HepG2 (cell line): ENCODE results near the gene DDX10. TPM values are rescaled to one million over a fixed set of nuclear protein-coding genes. Genes with fewer than 3 reads are reported as not detected.
A peak's percentile ranks its signal among the peaks of the same experiment; 100 is the strongest.

Source experiments
- ATAC-seq: fragments of 200-7000 bp; cut with Tn5 transposase; 3 replicates; pipeline ENCODE4 v1.9.1; 2020; ENCODE audit warnings: mild to moderate bottlenecking, moderate library complexity
- BruUV-seq: library from RNA; stranded (reverse); fragments of 400-500 nt; replicated peaks from 2 replicates; lab custom pipeline; 2021; lab: Mats Ljungman, UMichigan
- CTCF ChIA-PET: fragments of 300-600 bp; formaldehyde crosslinking; extraction: SDS; loops from one replicate; lab custom pipeline; 2021; ENCODE audit warnings: low total read pairs, inconsistent platforms, low intra/inter-chr PET ratio; lab: Yijun Ruan, JAX
- POLR2A ChIA-PET: fragments of 350-600 bp; sonication (Branson Sonifier 250); formaldehyde crosslinking; loops from one replicate; lab custom pipeline; 2020; ENCODE audit warnings: antibody characterized with exemption, inconsistent platforms; lab: Yijun Ruan, JAX
- DNase-seq: peaks from one replicate; pipeline ENCODE4 v3.0.0-alpha.2; 2015; ENCODE audit warnings: low spot score
- FAIRE-seq: peaks from 3 replicates; lab custom pipeline; 2011; peaks lifted over from hg19 to GRCh38; lab: Jason Lieb, UNC
- H2AFZ ChIP-seq: one replicate; pipeline ENCODE4 v1.6.1; 2011; ENCODE audit warnings: low read length, inconsistent platforms
- H3K27ac ChIP-seq: fragments of 300-600 bp; 3 replicates; pipeline ENCODE4 v1.8.0; 2011; ENCODE audit warnings: mixed run types, mild to moderate bottlenecking, mixed read lengths, low read length, inconsistent platforms; ENCODE audit not compliant: insufficient read depth; ENCODE audit errors: extremely low read length
- H3K27me3 ChIP-seq, 2 experiments: fragments of 200-600 bp in 1 of 2; 2 replicates in 1 of 2; 3 replicates in 1 of 2; pipeline versions ENCODE4 v1.6.0 to v1.8.0; 2011; ENCODE audit warnings: low read length in 2 of 2, mild to moderate bottlenecking in 2 of 2, moderate library complexity in 2 of 2, inconsistent platforms in 1 of 2; ENCODE audit not compliant: insufficient read depth in 2 of 2, control insufficient read depth in 1 of 2
- H3K36me3 ChIP-seq, 2 experiments: fragments of 200-600 bp in 1 of 2; replicated peaks in 1 of 2; 2 replicates in 1 of 2; 3 replicates in 1 of 2; pipeline versions ENCODE4 v1.5.1 to v1.8.0; 2011; ENCODE audit warnings: low read length in 2 of 2, inconsistent platforms in 1 of 2; ENCODE audit not compliant: insufficient read depth in 2 of 2, control insufficient read depth in 1 of 2
- H3K4me1 ChIP-seq: 2 replicates; pipeline ENCODE4 v1.5.1; 2012; ENCODE audit warnings: low read length, inconsistent platforms; ENCODE audit not compliant: insufficient read depth
- H3K4me2 ChIP-seq: 2 replicates; pipeline ENCODE4 v1.6.0; 2011; ENCODE audit warnings: low read depth, low read length, inconsistent platforms
- H3K4me3 ChIP-seq, 3 experiments: fragments of 200-600 bp in 1 of 3; sonication (generic), shearing (Covaris generic) in 1 of 3; replicated peaks in 1 of 3; 2 replicates each; pipeline ENCODE4 v1.5.1; 2011 to 2016; ENCODE audit warnings: low read length in 3 of 3, inconsistent platforms in 2 of 3, low read depth in 2 of 3, mild to moderate bottlenecking in 2 of 3, control low read depth in 1 of 3, mixed read lengths in 1 of 3; ENCODE audit not compliant: insufficient read depth in 1 of 3
- H3K79me2 ChIP-seq: one replicate; pipeline ENCODE4 v1.6.1; 2011; ENCODE audit warnings: low read length, inconsistent platforms; ENCODE audit not compliant: insufficient read depth
- H3K9ac ChIP-seq: 2 replicates; pipeline ENCODE4 v1.6.0; 2011; ENCODE audit warnings: mild to moderate bottlenecking, low read depth, low read length, inconsistent platforms; ENCODE audit not compliant: insufficient read depth
- H3K9me3 ChIP-seq: 2 replicates; pipeline ENCODE4 v1.5.1; 2012; ENCODE audit warnings: mild to moderate bottlenecking, low read length
- H4K20me1 ChIP-seq: 2 replicates; pipeline ENCODE4 v1.6.0; 2011; ENCODE audit warnings: inconsistent platforms, mild to moderate bottlenecking, low read length, moderate library complexity; ENCODE audit not compliant: insufficient read depth
- BHLHE40 ChIP-seq: IDR thresholded peaks from 2 replicates; pipeline ENCODE4 v1.6.1; 2011; ENCODE audit warnings: low read length, improper control_type of control experiment
- CEBPB ChIP-seq: IDR thresholded peaks from 2 replicates; pipeline ENCODE4 v1.6.1; 2011; ENCODE audit warnings: low read depth, low read length, improper control_type of control experiment, borderline replicate concordance
- SIX1 ChIP-seq: sonication (generic); formaldehyde crosslinking; IDR thresholded peaks from 2 replicates; pipeline ENCODE4 v1.4.0; 2020; ENCODE audit warnings: missing genetic modification reagents, borderline replicate concordance
- SMYD3 ChIP-seq: sonication (generic); formaldehyde crosslinking; IDR thresholded peaks from 2 replicates; pipeline ENCODE4 v1.8.1; 2023; ENCODE audit warnings: mild to moderate bottlenecking, missing genetic modification reagents
- ZNF3 ChIP-seq: IDR thresholded peaks from 2 replicates; pipeline ENCODE4 v1.7.0; 2017; ENCODE audit warnings: inconsistent platforms
- ZNF562 ChIP-seq: sonication (generic); formaldehyde crosslinking; IDR thresholded peaks from 2 replicates; pipeline ENCODE4 v1.8.0; 2022; ENCODE audit warnings: missing genetic modification reagents, borderline replicate concordance
- ZNF749 ChIP-seq: sonication (generic); formaldehyde crosslinking; IDR thresholded peaks from 2 replicates; pipeline ENCODE4 v1.8.0; 2022; ENCODE audit warnings: mild to moderate bottlenecking, missing genetic modification reagents, moderate library complexity, borderline replicate concordance
- WGBS: methylation state at CpG from one replicate; pipeline ENCODE4 v1.1.6; 2017; ENCODE audit warnings: low lambda C conversion rate; 5-methylcytosine and 5-hydroxymethylcytosine counted together
- in situ Hi-C: cut with HindIII; loops from 2 replicates; pipeline ENCODE4 v1.10.0; 2017; ENCODE audit warnings: low pct_unique_long_range_greater_than_20kb; ENCODE audit not compliant: extremely low pct_ligation_motif_present
- intact Hi-C: fragments of 100-400 bp; cut with micrococcal nuclease; formaldehyde crosslinking; loops from one replicate; pipeline ENCODE4 v1.10.0; 2022; ENCODE audit not compliant: unreplicated experiment
- polyA plus RNA-seq, 8 experiments: library from polyadenylated mRNA; depleted of rRNA in 3 of 8; stranded (reverse) in 7 of 8; unstranded in 1 of 8; fragments of >200 nt; fragmentation: Illumina TruSeq in 4 of 8; extraction: Trizol in 4 of 8; gene quantifications; 2 replicates each; pipeline versions ENCODE4 v1.2.1 to v1.2.3, GENCODE V29; 2011 to 2016; ENCODE audit warnings: low read depth in 4 of 8, missing spikeins in 1 of 8, mixed read lengths in 1 of 8; ENCODE audit not compliant: insufficient read depth in 1 of 8
- total RNA-seq, 5 experiments: library from RNA; depleted of rRNA; stranded (reverse); fragments of >200 nt; fragmentation: Illumina TruSeq; extraction: Trizol; gene quantifications; 2 replicates each; pipeline ENCODE4 v1.2.3, GENCODE V29; 2016; ENCODE audit warnings: low read depth in 1 of 5
- TF ChIP-seq, protein P1 (sequence below): sonication (generic); formaldehyde crosslinking; IDR thresholded peaks from 2 replicates; pipeline ENCODE4 v1.8.1; 2022; ENCODE audit warnings: low read depth, mild to moderate bottlenecking, missing genetic modification reagents
- TF ChIP-seq, protein P2 (sequence below): IDR thresholded peaks from 2 replicates; pipeline ENCODE4 v1.6.1; 2016; ENCODE audit warnings: missing compliant biosample characterization, missing genetic modification reagents, borderline replicate concordance
- TF ChIP-seq, protein P3 (sequence below): sonication (generic); formaldehyde crosslinking; IDR thresholded peaks from 2 replicates; pipeline ENCODE4 v1.4.0; 2020; ENCODE audit warnings: missing genetic modification reagents
- TF ChIP-seq, protein P4 (sequence below): sonication (generic); formaldehyde crosslinking; IDR thresholded peaks from 2 replicates; pipeline ENCODE4 v1.5.1; 2020; ENCODE audit warnings: missing genetic modification reagents, mild to moderate bottlenecking, borderline replicate concordance

Gene DDX10
- total and polyA plus RNA-seq, 2 of the 13 experiments (the other 11 are each of a cell fraction or from before 2014, with no cell fraction given) = 17.0 to 32.0 TPM

DNA sequence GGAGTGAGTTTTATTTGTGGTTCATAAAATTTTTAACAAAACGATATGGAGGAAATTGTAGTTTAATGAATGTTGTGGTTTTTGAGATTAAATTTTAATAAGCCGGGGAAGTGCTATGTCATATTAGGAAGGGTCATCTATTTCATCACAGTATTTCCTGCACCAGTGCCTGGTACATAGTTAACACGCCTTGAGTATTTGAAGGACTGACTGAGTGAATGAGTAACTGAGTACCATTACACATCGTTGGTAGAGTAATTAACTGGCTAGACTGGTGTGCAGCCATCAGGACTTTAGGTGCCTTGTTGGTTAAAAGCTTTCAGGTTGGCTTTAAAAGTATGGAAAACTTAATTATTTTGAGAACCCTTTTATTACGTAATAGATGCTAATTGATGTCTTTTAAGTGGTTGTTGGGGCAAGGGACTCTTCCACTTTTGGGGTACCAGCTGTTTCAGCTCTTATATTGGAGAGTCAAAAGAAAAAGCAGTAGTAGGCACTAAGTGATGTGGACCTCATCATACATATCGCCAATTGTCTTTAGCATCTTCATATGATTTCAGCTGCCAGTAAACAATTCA, 101.8 kb downstream of the DDX10 start:
- POLR2A ChIA-PET = no interaction called here
- no peaks in the 10 kb centered on the region for H3K79me2 ChIP-seq

GRCh38 chr11:108768370-108768769, 103.5 kb downstream of the DDX10 start:
- intact Hi-C loops = no loop called here
- H3K4me1 ChIP-seq = no peaks in the 10 kb centered on the region
- no peak overlapping the region for H3K9ac ChIP-seq
- H3K79me2 ChIP-seq = no peaks in the 10 kb centered on the region
- no peaks in the 10 kb centered on the region for H3K9me3 ChIP-seq
- FAIRE-seq = no peak
- H3K27ac ChIP-seq = no peak overlapping the region
- POLR2A ChIA-PET = no interaction called here
- in situ Hi-C loops = no loop called here
- WGBS = 95% methylated on average over 3 of the region's 3 CpGs
- no peak overlapping the region for H3K4me3 ChIP-seq
- no peaks in the 10 kb centered on the region for H3K27me3 ChIP-seq
- no peak overlapping the region for H2AFZ ChIP-seq
- H3K4me2 ChIP-seq = no peak overlapping the region
- H4K20me1 ChIP-seq = no peaks in the 10 kb centered on the region
- no peak for DNase-seq
- CTCF ChIA-PET = no interaction called here
- no peaks in the 10 kb centered on the region for H3K36me3 ChIP-seq
- no TSS peak for BruUV-seq
- no peak for ATAC-seq
- TF ChIP-seq BHLHE40 (no peak), SMYD3 (CRISPR knock-in tag) (no peak), ZNF749 (CRISPR knock-in tag) (no peak), ZNF562 (CRISPR knock-in tag) (no peak), ZNF3 (CRISPR knock-in tag) (no peak)
- TF ChIP-seq, protein P1, sequence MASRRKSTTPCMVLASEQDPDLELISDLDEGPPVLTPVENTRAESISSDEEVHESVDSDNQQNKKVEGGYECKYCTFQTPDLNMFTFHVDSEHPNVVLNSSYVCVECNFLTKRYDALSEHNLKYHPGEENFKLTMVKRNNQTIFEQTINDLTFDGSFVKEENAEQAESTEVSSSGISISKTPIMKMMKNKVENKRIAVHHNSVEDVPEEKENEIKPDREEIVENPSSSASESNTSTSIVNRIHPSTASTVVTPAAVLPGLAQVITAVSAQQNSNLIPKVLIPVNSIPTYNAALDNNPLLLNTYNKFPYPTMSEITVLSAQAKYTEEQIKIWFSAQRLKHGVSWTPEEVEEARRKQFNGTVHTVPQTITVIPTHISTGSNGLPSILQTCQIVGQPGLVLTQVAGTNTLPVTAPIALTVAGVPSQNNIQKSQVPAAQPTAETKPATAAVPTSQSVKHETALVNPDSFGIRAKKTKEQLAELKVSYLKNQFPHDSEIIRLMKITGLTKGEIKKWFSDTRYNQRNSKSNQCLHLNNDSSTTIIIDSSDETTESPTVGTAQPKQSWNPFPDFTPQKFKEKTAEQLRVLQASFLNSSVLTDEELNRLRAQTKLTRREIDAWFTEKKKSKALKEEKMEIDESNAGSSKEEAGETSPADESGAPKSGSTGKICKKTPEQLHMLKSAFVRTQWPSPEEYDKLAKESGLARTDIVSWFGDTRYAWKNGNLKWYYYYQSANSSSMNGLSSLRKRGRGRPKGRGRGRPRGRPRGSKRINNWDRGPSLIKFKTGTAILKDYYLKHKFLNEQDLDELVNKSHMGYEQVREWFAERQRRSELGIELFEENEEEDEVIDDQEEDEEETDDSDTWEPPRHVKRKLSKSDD (CRISPR knock-in tag) = no peak
- TF ChIP-seq, protein P2, sequence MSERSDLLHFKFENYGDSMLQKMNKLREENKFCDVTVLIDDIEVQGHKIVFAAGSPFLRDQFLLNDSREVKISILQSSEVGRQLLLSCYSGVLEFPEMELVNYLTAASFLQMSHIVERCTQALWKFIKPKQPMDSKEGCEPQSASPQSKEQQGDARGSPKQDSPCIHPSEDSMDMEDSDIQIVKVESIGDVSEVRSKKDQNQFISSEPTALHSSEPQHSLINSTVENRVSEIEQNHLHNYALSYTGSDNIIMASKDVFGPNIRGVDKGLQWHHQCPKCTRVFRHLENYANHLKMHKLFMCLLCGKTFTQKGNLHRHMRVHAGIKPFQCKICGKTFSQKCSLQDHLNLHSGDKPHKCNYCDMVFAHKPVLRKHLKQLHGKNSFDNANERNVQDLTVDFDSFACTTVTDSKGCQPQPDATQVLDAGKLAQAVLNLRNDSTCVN (CRISPR knock-in tag) = no peak
- TF ChIP-seq, protein P3, sequence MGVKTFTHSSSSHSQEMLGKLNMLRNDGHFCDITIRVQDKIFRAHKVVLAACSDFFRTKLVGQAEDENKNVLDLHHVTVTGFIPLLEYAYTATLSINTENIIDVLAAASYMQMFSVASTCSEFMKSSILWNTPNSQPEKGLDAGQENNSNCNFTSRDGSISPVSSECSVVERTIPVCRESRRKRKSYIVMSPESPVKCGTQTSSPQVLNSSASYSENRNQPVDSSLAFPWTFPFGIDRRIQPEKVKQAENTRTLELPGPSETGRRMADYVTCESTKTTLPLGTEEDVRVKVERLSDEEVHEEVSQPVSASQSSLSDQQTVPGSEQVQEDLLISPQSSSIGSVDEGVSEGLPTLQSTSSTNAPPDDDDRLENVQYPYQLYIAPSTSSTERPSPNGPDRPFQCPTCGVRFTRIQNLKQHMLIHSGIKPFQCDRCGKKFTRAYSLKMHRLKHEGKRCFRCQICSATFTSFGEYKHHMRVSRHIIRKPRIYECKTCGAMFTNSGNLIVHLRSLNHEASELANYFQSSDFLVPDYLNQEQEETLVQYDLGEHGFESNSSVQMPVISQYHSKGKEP (CRISPR knock-in tag) = no peak
- TF ChIP-seq, protein P4, sequence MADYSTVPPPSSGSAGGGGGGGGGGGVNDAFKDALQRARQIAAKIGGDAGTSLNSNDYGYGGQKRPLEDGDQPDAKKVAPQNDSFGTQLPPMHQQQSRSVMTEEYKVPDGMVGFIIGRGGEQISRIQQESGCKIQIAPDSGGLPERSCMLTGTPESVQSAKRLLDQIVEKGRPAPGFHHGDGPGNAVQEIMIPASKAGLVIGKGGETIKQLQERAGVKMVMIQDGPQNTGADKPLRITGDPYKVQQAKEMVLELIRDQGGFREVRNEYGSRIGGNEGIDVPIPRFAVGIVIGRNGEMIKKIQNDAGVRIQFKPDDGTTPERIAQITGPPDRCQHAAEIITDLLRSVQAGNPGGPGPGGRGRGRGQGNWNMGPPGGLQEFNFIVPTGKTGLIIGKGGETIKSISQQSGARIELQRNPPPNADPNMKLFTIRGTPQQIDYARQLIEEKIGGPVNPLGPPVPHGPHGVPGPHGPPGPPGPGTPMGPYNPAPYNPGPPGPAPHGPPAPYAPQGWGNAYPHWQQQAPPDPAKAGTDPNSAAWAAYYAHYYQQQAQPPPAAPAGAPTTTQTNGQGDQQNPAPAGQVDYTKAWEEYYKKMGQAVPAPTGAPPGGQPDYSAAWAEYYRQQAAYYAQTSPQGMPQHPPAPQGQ (CRISPR knock-in tag) = no peak

More for the DNA sequence above, 101.8 kb downstream of the DDX10 start:
- CTCF ChIA-PET = no interaction called here
- TF ChIP-seq CEBPB (peak; percentile 22; the same call in 1 of the 2 replicates), SIX1 (CRISPR knock-in tag) (no peak)
- Histone ChIP-seq H3K27ac (no peak overlapping the region), H3K4me1 (no peaks in the 10 kb centered on the region), H3K4me2 (no peak overlapping the region), H3K4me3 (no peak overlapping the region), H3K9me3 (no peaks in the 10 kb centered on the region), H2AFZ (no peak overlapping the region), H3K27me3 (no peaks in the 10 kb centered on the region), H3K9ac (no peak overlapping the region), H4K20me1 (no peaks in the 10 kb centered on the region), H3K36me3 (no peaks in the 10 kb centered on the region)
- intact Hi-C loops = loop anchor here (1.0 kb wide), 1 partner anchor 14 kb away; no protein-coding TSS in a partner anchor
- in situ Hi-C loops = no loop called here
- no peak for ATAC-seq
- no peak for DNase-seq
- BruUV-seq = no TSS peak
- no peak for FAIRE-seq
- WGBS = 91% methylated on average over 6 of the region's 6 CpGs
